Activated CD4-positive, alpha-beta T cell treated with anti-CD3 and anti-CD28 coated beads, Interleukin-2, Interleukin-6, amounts not matched to agents 100 ng/mL and 50 ng/mL, durations not matched to agents 16 hours and 8 hours (primary cell): ENCODE data around the gene MEIS2.

ENCODE experiments used
- DNase-seq: peaks from one replicate; pipeline ENCODE4 v3.0.0-alpha.2; 2020

The MEIS2 gene

GRCh38 chr15:37097144-37097919 is 3.0 kb downstream of the MEIS2 start:
- DNase-seq: no peak

- no peak for DNase-seq
Observed at GRCh38 chr15:37096558-37097143, 3.7 kb downstream of the MEIS2 start.

- no peak for DNase-seq
Observed at GRCh38 chr15:37095770-37096557, 4.4 kb downstream of the MEIS2 start.

GRCh38 chr15:37094915-37095711 is 5.2 kb downstream of the MEIS2 start:
- DNase-seq: no peak

- no peak for DNase-seq
Observed at GRCh38 chr15:37094333-37094914, 5.9 kb downstream of the MEIS2 start.

- DNase-seq: no peak
Observed at GRCh38 chr15:37093480-37094332, 6.6 kb downstream of the MEIS2 start.

- DNase-seq: no peak
Observed at GRCh38 chr15:37090543-37091175, 9.7 kb downstream of the MEIS2 start.

GRCh38 chr15:37088436-37088835 is 11.9 kb downstream of the MEIS2 start:
- DNase-seq: no peak

- no peak for DNase-seq
Observed at GRCh38 chr15:37087131-37087588, 13.2 kb downstream of the MEIS2 start.

GRCh38 chr15:37086521-37086920 is 13.8 kb downstream of the MEIS2 start:
- DNase-seq: no peak

- no peak for DNase-seq
Observed at GRCh38 chr15:37086120-37086519, 14.2 kb downstream of the MEIS2 start.

GRCh38 chr15:37084602-37085001 is 15.7 kb downstream of the MEIS2 start:
- no peak for DNase-seq

- DNase-seq: no peak
Observed at GRCh38 chr15:37083610-37084009, 16.7 kb downstream of the MEIS2 start.

- DNase-seq: no peak
Observed at GRCh38 chr15:37081983-37082382, 18.4 kb downstream of the MEIS2 start.

GRCh38 chr15:37080261-37080921 is 20.0 kb downstream of the MEIS2 start:
- no peak for DNase-seq

GRCh38 chr15:37079726-37080125 is 20.6 kb downstream of the MEIS2 start:
- no peak for DNase-seq

- no peak for DNase-seq
Observed at GRCh38 chr15:37078566-37078965, 21.8 kb downstream of the MEIS2 start.

- no peak for DNase-seq
Observed at GRCh38 chr15:37077623-37078351, 22.6 kb downstream of the MEIS2 start.

- DNase-seq: no peak
Observed at GRCh38 chr15:37076543-37076942, 23.8 kb downstream of the MEIS2 start.

GRCh38 chr15:37075777-37076176 is 24.6 kb downstream of the MEIS2 start:
- DNase-seq: no peak
